SU-DHL-6 (cell line): Measurements from ENCODE around the gene SETBP1.

ENCODE experiments used
- H2AFZ ChIP-seq: fragments of 200-600 bp; sonication (generic); 2 replicates; pipeline ENCODE4 v1.6.1; 2014; ENCODE audit warnings: low read depth, mild to moderate bottlenecking, moderate library complexity, mixed read lengths, antibody characterized with exemption, low read length; ENCODE audit not compliant: severe bottlenecking
- H3F3A ChIP-seq: fragments of 200-600 bp; shearing (Covaris generic); 2 replicates; pipeline ENCODE4 v1.6.0; 2016; ENCODE audit warnings: antibody characterized with exemption, mild to moderate bottlenecking; ENCODE audit not compliant: insufficient read depth
- H3K27ac ChIP-seq: fragments of 200-600 bp; sonication (generic); 2 replicates; pipeline ENCODE4 v1.5.1; 2016; ENCODE audit warnings: low read depth, mild to moderate bottlenecking, low read length, moderate library complexity, mixed read lengths
- H3K27me3 ChIP-seq: fragments of 200-600 bp; sonication (generic), shearing (Covaris generic); 2 replicates; pipeline ENCODE4 v1.6.0; 2014; ENCODE audit warnings: mild to moderate bottlenecking, low read length
- H3K36me3 ChIP-seq: fragments of 200-600 bp; sonication (generic); 2 replicates; pipeline ENCODE4 v1.6.1; 2014; ENCODE audit warnings: mild to moderate bottlenecking, low read length, mixed read lengths
- H3K4me2 ChIP-seq: fragments of 300-600, 200-600 bp; shearing (Covaris generic), sonication (generic); 2 replicates; pipeline ENCODE4 v1.6.0; 2014; ENCODE audit warnings: low read length, low read depth, mild to moderate bottlenecking; ENCODE audit not compliant: poor library complexity, severe bottlenecking
- H3K4me3 ChIP-seq: fragments of 200-600 bp; sonication (generic); 2 replicates; pipeline ENCODE4 v1.5.1; 2014; ENCODE audit warnings: antibody characterized with exemption, low read length, mild to moderate bottlenecking, mixed read lengths; ENCODE audit not compliant: insufficient read depth, poor library complexity, severe bottlenecking
- H3K79me2 ChIP-seq: fragments of 200-600 bp; sonication (generic); 2 replicates; pipeline ENCODE4 v1.6.1; 2014; ENCODE audit warnings: mild to moderate bottlenecking, low read length, moderate library complexity; ENCODE audit not compliant: insufficient read depth
- H3K9ac ChIP-seq: fragments of 200-600 bp; sonication (generic); 2 replicates; pipeline ENCODE4 v1.7.0; 2014; ENCODE audit warnings: mild to moderate bottlenecking, low read length
- H3K9me2 ChIP-seq: fragments of 200-600 bp; sonication (generic); replicated peaks from 2 replicates; pipeline ENCODE4 v1.6.1; 2014; ENCODE audit warnings: low read length; ENCODE audit not compliant: insufficient read depth
- H3K9me3 ChIP-seq: fragments of 200-600 bp; sonication (generic); 2 replicates; pipeline ENCODE4 v1.6.1; 2014; ENCODE audit warnings: low read length, mixed read lengths; ENCODE audit not compliant: insufficient read depth
- H4K20me1 ChIP-seq: fragments of 200-600 bp; sonication (generic); 2 replicates; pipeline ENCODE4 v1.6.1; 2014; ENCODE audit warnings: low read depth, mild to moderate bottlenecking, antibody characterized with exemption, low read length, moderate library complexity, mixed read lengths
- CTCF ChIP-seq: fragments of 200-600 bp; sonication (generic); IDR thresholded peaks from one replicate; pipeline ENCODE4 v1.5.1; 2017; ENCODE audit warnings: antibody characterized with exemption, mild to moderate bottlenecking, low read length, moderate library complexity; ENCODE audit not compliant: insufficient read depth, poor library complexity, severe bottlenecking
- EZH2phosphoT487 ChIP-seq: fragments of 200-600 bp; sonication (generic), shearing (Covaris generic); conservative IDR thresholded peaks from 2 replicates; pipeline ENCODE4 v1.6.1; 2018; ENCODE audit warnings: mild to moderate bottlenecking, antibody characterized with exemption, low read length, moderate library complexity, mixed read lengths

The SETBP1 gene

GRCh38 chr18:44958040-44958439 is 277.4 kb downstream of the SETBP1 start:
- H3K27me3 ChIP-seq = no peaks in the 10 kb centered on the region
- H3K9me3 ChIP-seq = no peaks in the 10 kb centered on the region

GRCh38 chr18:44958455-44958854 is 277.8 kb downstream of the SETBP1 start:
- Histone ChIP-seq H3K9me2 (no peaks in the 10 kb centered on the region), H3K27ac (no peak overlapping the region), H3K9me3 (no peaks in the 10 kb centered on the region), H3K27me3 (no peaks in the 10 kb centered on the region), H3K36me3 (no peaks in the 10 kb centered on the region), H2AFZ (no peak overlapping the region), H3F3A (no peaks in the 10 kb centered on the region), H3K4me2 (no peak overlapping the region), H3K79me2 (no peaks in the 10 kb centered on the region), H4K20me1 (no peaks in the 10 kb centered on the region), H3K4me3 (no peak overlapping the region), H3K9ac (no peak overlapping the region)
- TF ChIP-seq CTCF (no peak), EZH2phosphoT487 (no peak)

More at GRCh38 chr18:44958040-44958439, 277.4 kb downstream of the SETBP1 start:
- Histone ChIP-seq H3K4me2 (no peak overlapping the region), H3K4me3 (no peak overlapping the region), H3K36me3 (no peaks in the 10 kb centered on the region), H2AFZ (no peak overlapping the region), H3K79me2 (no peaks in the 10 kb centered on the region), H3K27ac (no peak overlapping the region), H3K9me2 (no peaks in the 10 kb centered on the region), H3K9ac (no peak overlapping the region), H3F3A (no peaks in the 10 kb centered on the region), H4K20me1 (no peaks in the 10 kb centered on the region)
- TF ChIP-seq CTCF = no peak
- TF ChIP-seq EZH2phosphoT487 = no peak

GRCh38 chr18:44959013-44959412 is 278.3 kb downstream of the SETBP1 start:
- no peak for TF ChIP-seq EZH2phosphoT487
- no peak for TF ChIP-seq CTCF
- H3F3A ChIP-seq = no peaks in the 10 kb centered on the region
- no peak overlapping the region for H3K9ac ChIP-seq
- no peaks in the 10 kb centered on the region for H3K9me2 ChIP-seq
- no peak overlapping the region for H3K4me2 ChIP-seq
- H3K27ac ChIP-seq = no peak overlapping the region
- no peaks in the 10 kb centered on the region for H4K20me1 ChIP-seq
- H3K79me2 ChIP-seq = no peaks in the 10 kb centered on the region
- H3K9me3 ChIP-seq = no peaks in the 10 kb centered on the region
- no peak overlapping the region for H3K4me3 ChIP-seq
- no peaks in the 10 kb centered on the region for H3K36me3 ChIP-seq
- H2AFZ ChIP-seq = no peak overlapping the region
- no peaks in the 10 kb centered on the region for H3K27me3 ChIP-seq
